Measurements from ENCODE around the gene RPS6KA2.

RPS6KA2 gene

GRCh38 chr6:166471797-166472260 is 155.2 kb downstream of the RPS6KA2 start:
- POLR2A ChIA-PET (ENCODE audit: low non-redundant PET): no interaction called here

GRCh38 chr6:166470863-166471410 is 156.1 kb downstream of the RPS6KA2 start:
- CTCF ChIA-PET: no interaction called here
- DNase-seq (ENCODE audit: low spot score): no peak
- no peak for TF ChIP-seq CTCF (conservative IDR thresholded peaks at IDR 0.05; ENCODE audit: low read depth)
- H3K27ac ChIP-seq: no peak overlapping the region
- POLR2A ChIA-PET (ENCODE audit: low non-redundant PET): no interaction called here

More at GRCh38 chr6:166471797-166472260, 155.2 kb downstream of the RPS6KA2 start:
- CTCF ChIA-PET: no interaction called here
- no peak for DNase-seq (ENCODE audit: low spot score)
- no peak for TF ChIP-seq CTCF (conservative IDR thresholded peaks at IDR 0.05; ENCODE audit: low read depth)
- no peak overlapping the region for H3K27ac ChIP-seq

GRCh38 chr6:166470029-166470862 is 156.8 kb downstream of the RPS6KA2 start:
- POLR2A ChIA-PET (ENCODE audit: low non-redundant PET): no interaction called here
- CTCF ChIA-PET: no interaction called here
- peak; percentile 59 for DNase-seq (ENCODE audit: low spot score)
- no peak overlapping the region for H3K27ac ChIP-seq
- no peak for TF ChIP-seq CTCF (conservative IDR thresholded peaks at IDR 0.05; ENCODE audit: low read depth)

- ChIA-PET CTCF (no interaction called here), POLR2A (ENCODE audit: low non-redundant PET) (no interaction called here)
- no peak for DNase-seq (ENCODE audit: low spot score)
- TF ChIP-seq CTCF (conservative IDR thresholded peaks at IDR 0.05; ENCODE audit: low read depth): no peak
- H3K27ac ChIP-seq: no peak overlapping the region
These were observed 157.6 kb downstream of the RPS6KA2 start for GRCh38 chr6:166469426-166469961.

DNA sequence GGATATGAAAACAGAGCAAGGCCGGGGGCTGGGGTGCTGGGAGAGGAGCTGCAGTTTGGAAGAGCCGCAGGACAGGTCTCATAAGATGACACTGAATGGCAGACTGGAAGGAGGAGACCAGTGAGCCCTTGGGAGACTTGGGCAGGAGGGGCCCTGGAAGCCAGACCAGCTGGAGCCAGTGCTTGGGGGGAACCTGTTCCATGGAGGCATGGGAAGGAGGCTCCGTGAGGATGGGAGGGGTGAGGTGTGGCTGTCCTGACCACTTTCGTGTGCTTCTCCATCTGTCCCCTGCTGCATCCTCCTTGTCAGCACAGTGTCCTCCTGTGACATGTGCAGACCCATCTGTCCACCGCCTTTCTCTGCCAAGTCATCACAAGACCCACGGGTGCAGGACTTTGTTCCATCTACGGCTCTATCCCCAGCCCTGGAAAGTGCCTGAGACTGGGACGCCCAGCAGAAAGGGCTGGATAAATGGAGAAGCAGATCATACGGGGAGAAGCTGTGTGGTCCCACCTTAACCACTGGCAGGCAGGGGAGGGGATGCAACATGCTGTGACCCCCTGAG is 159.5 kb downstream of the RPS6KA2 start:
- H3K27ac ChIP-seq: peak overlapping the region; percentile 43
- ChIA-PET POLR2A (ENCODE audit: low non-redundant PET) (no interaction called here), CTCF (no interaction called here)
- no peak for DNase-seq (ENCODE audit: low spot score)
- TF ChIP-seq CTCF (conservative IDR thresholded peaks at IDR 0.05; ENCODE audit: low read depth): no peak

DNA sequence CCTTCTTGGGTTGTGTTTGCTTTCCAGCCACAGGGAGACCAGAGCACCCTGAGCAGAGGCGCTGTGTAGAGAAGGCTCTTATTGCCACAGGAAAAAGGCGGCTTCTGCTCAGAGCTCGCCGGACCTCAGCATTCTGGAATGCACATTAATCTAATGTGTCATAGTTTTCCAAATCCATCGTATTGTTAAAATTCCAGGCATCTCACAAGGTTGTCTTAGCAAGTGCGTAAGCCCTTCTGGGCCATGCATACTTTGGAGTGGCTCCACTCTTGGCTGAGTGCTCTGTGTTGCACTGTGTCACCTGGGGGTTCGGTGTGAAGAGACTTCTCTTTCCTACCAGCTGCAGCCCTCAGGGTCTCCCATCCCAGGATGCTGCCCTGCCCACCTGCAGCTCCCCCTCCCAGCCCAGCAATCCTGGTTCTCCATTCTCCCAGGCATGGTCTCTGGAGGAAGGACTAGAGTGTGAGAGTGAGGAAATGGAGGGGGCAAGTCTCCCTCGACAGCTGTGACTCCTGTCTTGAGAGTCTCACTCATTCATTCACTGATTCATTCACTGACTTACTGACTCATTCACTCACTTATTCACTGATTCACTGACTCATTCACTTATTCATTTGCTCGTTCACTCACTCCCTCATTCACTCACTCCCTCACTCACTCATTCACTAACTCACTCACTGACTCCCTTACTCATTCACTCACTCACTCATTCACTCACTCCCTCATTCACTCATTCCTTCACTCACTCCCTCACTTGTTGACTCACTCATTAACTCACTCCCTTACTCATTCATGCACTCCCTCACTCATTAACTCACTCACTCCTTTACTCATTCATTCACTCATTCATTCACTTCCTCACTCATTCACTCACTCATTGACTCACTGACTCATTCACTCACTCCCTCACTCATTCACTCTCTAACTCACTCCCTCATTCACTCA is 160.6 kb downstream of the RPS6KA2 start:
- ChIA-PET POLR2A (ENCODE audit: low non-redundant PET) (no interaction called here), CTCF (no interaction called here)
- peak; percentile 58 for DNase-seq (ENCODE audit: low spot score)
- H3K27ac ChIP-seq: peak overlapping the region; percentile 71
- TF ChIP-seq CTCF (conservative IDR thresholded peaks at IDR 0.05; ENCODE audit: low read depth): no peak

Measured in RWPE1 (cell line).